ENCODE results near the gene AGR2.
"Not testable (repeated sequence)": the region's sequence is repeated elsewhere in the genome, so short reads cannot be mapped to it uniquely, and the experiment has no call there.

The AGR2 gene

GRCh38 chr7:16773884-16774283 is 30.9 kb downstream of the AGR2 start:
- DNase-seq (ENCODE audit: low read depth in 2 of 2): no peak

GRCh38 chr7:16773326-16773725 is 31.5 kb downstream of the AGR2 start:
- DNase-seq (ENCODE audit: low read depth in 2 of 2): no peak

DNA sequence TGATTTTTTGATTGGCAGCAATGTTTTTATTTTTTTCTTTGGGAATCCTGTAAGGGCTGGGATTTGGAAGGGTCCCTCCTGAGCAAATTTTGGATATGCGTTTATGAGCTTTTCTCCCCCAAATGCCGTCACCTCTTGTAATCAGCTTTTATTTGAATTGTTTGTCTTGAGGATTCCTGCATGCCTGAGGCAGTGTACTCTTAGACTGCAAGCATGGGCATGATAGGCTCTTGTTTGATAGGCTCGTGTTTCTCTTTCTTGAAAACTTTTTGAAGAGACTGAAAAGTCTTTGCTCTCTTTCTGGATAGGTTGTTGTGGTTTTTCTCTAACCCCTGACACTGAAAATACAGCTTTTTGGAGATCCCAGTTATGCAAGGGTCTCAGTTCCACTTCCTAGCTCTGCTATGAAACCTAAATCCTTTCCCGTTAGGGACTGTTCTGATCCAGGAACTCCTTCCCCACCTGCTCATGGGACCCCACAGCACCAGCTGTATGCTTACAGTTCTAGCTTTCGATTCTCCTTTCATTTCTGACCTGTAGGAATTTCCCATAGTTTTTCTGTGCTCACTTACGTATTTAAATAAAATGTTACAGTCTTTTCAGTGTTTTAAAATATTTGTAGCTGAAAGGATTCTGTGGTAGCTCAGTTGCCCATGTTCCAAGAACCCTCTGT is 34.0 kb downstream of the AGR2 start:
- DNase-seq (ENCODE audit: low read depth in 2 of 2): no peak

GRCh38 chr7:16769994-16770393 is 34.8 kb downstream of the AGR2 start:
- DNase-seq (ENCODE audit: low read depth in 2 of 2): not testable (repeated sequence)

DNA sequence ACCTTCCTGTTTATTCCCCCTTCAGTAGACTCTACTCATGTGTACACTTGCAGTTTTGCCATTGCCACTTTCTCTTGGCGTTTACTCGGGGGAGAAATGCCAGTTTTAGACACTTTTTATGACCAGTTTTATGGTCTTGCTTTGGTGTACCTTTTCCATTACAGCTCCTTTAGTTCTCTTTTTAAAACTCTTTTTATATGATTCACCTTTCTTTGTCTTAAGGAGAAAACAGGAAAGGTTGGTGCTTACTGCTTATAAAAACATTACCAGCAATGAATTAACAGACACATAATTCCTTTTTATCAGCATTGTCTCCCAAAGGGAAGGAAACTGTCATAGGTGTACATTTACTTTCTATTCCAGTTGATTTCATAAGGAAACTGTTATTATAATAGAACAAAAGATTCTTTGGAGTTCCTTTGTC is 39.4 kb downstream of the AGR2 start:
- DNase-seq (ENCODE audit: low read depth in 2 of 2): no peak

DNA sequence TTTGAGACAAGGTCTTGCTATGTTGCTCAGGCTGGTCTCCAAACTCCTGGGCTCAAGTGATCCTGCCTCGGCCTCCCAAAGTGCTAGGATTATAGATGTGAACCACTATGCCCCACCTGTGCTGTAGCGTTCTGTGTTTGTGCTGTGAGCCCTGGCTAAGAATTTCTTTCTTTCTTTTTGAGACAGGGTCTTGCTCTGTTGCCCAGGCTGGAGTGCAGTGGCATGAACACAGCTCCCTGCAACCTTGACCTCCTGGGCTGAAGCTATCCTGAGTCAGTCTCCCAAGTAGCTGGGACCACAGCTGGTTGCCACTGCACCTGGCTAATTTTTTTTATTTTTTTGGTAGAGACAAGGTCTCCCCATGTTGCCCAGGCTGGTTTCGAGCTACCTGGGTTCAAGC is 39.9 kb downstream of the AGR2 start:
- no peak for DNase-seq (ENCODE audit: low read depth in 2 of 2)

GRCh38 chr7:16762177-16762576 is 42.6 kb downstream of the AGR2 start:
- DNase-seq (ENCODE audit: low read depth in 2 of 2): no peak

- no peak for DNase-seq (ENCODE audit: low read depth in 2 of 2)
Measured at GRCh38 chr7:16759840-16760239, 45.0 kb downstream of the AGR2 start.

DNA sequence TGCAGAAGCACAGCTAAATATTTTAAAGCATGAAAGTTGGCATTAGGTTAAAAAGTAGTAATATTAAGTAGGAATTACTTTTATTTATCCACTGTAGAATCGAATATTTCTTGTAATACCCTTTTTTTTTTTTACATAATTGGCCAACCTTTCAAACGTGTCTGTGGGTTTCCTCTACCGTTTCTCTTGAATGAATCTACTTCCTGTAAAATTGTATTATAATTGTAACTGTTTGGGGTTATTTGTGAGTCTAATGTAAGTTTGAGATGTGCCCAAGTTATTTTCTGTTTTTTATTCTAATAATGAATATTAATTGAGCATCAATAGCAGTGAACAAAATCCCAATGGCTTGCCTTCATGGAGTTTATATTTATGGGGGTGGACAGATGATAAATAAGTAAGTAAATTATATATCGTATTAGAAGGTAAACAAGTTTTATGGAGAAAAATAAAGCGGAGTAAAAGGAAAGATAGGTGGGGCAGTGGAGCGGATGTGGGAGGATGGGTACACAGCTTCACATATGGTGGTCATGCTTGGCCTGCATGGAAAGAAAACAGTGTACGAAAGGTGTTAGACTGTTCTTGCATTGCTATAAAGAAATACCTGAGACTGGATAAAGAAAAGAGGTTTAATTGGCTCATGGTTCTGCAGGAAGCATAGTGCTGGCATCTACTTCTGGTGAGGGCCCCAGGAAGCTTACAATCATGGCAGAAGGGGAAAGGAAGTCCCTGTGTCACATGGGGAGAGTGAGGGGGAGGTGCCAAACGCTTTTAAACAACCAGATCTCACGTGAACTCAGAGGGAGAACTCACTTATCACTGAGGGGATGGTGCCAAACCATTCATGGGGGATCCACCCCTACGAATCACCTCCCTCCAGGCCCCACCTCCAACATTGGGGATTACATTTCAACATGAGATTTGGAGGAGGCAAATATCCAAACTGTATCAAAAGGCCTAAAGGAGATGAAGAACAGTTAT is 45.9 kb downstream of the AGR2 start:
- DNase-seq (ENCODE audit: low read depth in 2 of 2): no peak

DNA sequence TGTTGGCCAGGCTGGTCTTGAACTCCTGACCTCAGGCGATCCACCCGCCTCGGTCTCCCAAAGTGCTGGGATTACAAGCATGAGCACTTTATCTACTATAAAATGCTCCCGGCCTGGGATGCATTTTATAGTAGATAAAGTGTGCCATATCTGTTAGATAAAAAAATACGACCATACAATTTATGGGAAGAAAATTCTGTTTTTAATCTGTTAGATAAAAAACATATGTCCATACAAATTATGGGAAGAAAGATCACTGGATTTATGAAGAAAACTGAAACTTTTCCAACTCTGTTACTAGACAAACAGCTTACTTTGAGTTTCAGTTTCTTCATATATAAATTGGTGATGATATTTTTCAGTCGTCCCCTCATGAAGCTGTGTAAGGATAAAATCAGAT is 46.8 kb downstream of the AGR2 start:
- DNase-seq (ENCODE audit: low read depth in 2 of 2): no peak

GRCh38 chr7:16755397-16755796 is 49.4 kb downstream of the AGR2 start:
- no peak for DNase-seq (ENCODE audit: low read depth in 2 of 2)

GRCh38 chr7:16754856-16755317 is 49.9 kb downstream of the AGR2 start:
- DNase-seq (ENCODE audit: low read depth in 2 of 2): no peak

- DNase-seq (ENCODE audit: low read depth in 2 of 2): no peak
Measured at GRCh38 chr7:16753932-16754855, 50.6 kb downstream of the AGR2 start.

DNA sequence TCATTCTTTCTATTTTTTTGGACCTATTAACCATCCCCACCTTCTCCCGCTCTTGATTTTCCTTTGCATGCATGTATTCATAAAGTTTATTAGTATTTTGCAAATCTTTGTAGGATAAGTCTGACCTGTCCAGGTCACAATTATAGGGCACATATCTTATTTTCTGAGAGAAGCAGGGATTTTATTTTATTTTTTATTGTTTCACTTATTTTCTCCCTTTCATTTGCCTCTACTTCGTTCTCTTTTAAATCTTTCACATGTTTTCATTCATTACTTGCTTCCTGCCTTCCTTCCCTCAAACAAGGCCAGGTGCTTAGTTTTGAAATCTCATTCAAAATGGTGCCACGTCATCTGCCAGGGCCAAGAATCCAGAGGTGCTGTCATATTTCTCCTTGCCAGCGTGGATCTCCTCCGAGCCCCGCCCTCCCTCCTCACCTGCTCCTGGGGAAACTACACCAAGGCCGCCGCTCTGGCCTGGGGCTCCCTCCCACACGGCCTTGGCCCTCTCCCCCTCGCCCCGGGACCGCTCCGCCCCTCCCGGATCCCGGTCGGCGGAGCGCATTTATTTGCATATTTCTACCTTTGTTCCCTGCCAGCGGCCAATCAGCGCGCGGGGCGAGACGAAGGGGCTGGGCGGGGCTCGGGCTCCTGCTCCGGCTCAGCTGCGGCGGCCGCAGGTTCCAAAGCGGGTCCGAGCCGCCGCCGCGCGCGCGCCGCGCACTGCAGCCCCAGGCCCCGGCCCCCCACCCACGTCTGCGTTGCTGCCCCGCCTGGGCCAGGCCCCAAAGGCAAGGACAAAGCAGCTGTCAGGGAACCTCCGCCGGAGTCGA is 51.5 kb downstream of the AGR2 start, which contains the start of gene TSPAN13:
TSS of gene TSPAN13 (plus strand) at position 654 of the 830 bp plus-strand sequence. CDS start 213 bp downstream, outside the sequence.
- peak in 1 of 2 experiments; percentile 11 for DNase-seq (ENCODE audit: low read depth in 2 of 2)

DNA sequence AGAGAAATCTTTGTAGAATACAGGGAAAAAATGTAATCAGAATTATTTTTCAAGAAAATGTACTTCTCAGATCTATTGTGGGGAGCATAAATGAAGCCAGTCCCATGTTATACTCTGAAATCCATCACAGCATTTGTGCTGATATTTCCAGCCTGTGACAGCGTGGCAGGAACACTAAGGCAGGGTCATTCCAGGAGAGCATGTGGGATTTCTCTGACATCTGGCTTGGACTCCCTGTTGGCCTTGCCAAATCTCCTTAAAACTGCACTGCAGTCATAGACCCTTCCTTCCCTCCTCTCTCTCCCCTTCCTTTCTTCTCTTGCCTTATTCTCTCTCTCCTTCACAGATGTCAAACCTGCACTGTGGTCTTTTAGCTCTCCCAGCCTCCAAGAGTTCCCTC is 57.7 kb downstream of the AGR2 start:
- no peak for DNase-seq (ENCODE audit: low read depth in 2 of 2)

- no peak for DNase-seq (ENCODE audit: low read depth in 2 of 2)
Measured at GRCh38 chr7:16745645-16746044, 59.2 kb downstream of the AGR2 start.

DNA sequence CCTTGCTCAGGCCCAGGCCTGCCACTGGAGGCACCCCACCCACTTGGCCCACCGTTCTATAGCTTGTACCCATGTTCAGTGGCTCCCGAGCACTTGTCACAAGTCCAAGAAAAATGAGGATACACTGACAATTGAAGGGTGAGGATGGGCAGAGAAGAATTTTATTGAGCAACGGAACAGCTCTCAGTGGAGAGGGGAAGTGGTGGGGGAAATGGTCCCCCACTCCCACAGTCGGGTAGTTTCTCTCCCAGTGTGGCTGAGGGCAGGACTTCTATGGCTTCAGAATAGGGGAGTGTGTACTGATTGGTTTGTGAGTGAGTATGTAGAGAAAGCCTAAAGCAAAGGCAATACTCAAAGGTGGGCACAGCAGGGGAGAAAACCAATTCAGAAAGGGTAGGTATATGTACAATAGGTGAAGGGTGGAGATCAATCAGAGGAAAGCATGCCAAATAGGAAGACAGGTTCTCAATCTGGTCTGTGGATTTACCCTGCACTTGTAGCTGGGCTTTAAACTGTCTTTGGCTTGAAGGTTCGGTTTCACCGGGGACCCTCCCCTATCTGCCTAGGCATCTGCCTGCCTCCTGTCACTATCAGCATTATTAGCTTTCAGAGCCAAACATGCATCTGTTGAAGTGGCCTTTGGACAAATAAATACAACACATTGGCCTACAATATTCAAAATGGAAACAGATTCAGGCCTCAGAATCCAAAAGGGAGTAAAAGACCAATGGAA is 60.1 kb downstream of the AGR2 start:
- DNase-seq (ENCODE audit: low read depth in 2 of 2): no peak

- DNase-seq (ENCODE audit: low read depth in 2 of 2): no peak
Measured at GRCh38 chr7:16743236-16743635, 61.6 kb downstream of the AGR2 start.

- no peak for DNase-seq (ENCODE audit: low read depth in 2 of 2)
Measured at GRCh38 chr7:16742547-16742946, 62.3 kb downstream of the AGR2 start.

Data from fibroblast of skin of left biceps (primary cell).